SKM-1 treated with dmso at 0.1 percent for 144 hours (cell line): ENCODE data around the gene ATG4C.
"Not testable (repeated sequence)": the region's sequence is repeated elsewhere in the genome, so short reads cannot be mapped to it uniquely, and the experiment has no call there.

Experiments used
- DNase-seq: peaks from one replicate; lab custom pipeline; 2025; ENCODE audit not compliant: unreplicated experiment; lab: John Stamatoyannopoulos, UW

ATG4C gene

GRCh38 chr1:62774006-62774405 lies 9.9 kb upstream of the ATG4C start:
- no peak for DNase-seq

GRCh38 chr1:62774971-62775595 lies 8.8 kb upstream of the ATG4C start:
- DNase-seq, result no peak

- DNase-seq, result no peak
Observed at GRCh38 chr1:62778208-62778607, 5.7 kb upstream of the ATG4C start.

- DNase-seq, result no peak
Observed at GRCh38 chr1:62781841-62782543, 1.9 kb upstream of the ATG4C start.

GRCh38 chr1:62782544-62783212 lies 1.3 kb upstream of the ATG4C start:
- DNase-seq, result not testable (repeated sequence)

GRCh38 chr1:62784509-62785365 lies 805 bp downstream of the ATG4C start:
- DNase-seq, result peak; percentile 55

- no peak for DNase-seq
Observed at GRCh38 chr1:62790716-62791115, 6.8 kb downstream of the ATG4C start.

GRCh38 chr1:62794053-62794452 lies 10.1 kb downstream of the ATG4C start:
- DNase-seq, result no peak

- peak; percentile 72 for DNase-seq
Observed at GRCh38 chr1:62796221-62796620, 12.3 kb downstream of the ATG4C start.

- no peak for DNase-seq
Observed at GRCh38 chr1:62799688-62800087, 15.8 kb downstream of the ATG4C start.

GRCh38 chr1:62800281-62800680 lies 16.3 kb downstream of the ATG4C start:
- DNase-seq, result no peak

GRCh38 chr1:62800825-62801306 lies 16.9 kb downstream of the ATG4C start:
- DNase-seq, result peak; percentile 69

GRCh38 chr1:62809788-62810187 lies 25.9 kb downstream of the ATG4C start:
- no peak for DNase-seq

- no peak for DNase-seq
Observed at GRCh38 chr1:62810420-62811274, 26.7 kb downstream of the ATG4C start.

- no peak for DNase-seq
Observed at GRCh38 chr1:62823556-62823955, 39.6 kb downstream of the ATG4C start.

- no peak for DNase-seq
Observed at GRCh38 chr1:62826901-62827300, 43.0 kb downstream of the ATG4C start.

GRCh38 chr1:62827786-62828185 lies 43.9 kb downstream of the ATG4C start:
- not testable (repeated sequence) for DNase-seq

GRCh38 chr1:62832276-62832675 lies 48.3 kb downstream of the ATG4C start:
- DNase-seq, result no peak

- DNase-seq, result no peak
Observed at GRCh38 chr1:62833529-62833928, 49.6 kb downstream of the ATG4C start.

GRCh38 chr1:62834400-62834961 lies 50.5 kb downstream of the ATG4C start:
- DNase-seq, result no peak
